Erythroblast (primary cell): ENCODE measurements around the gene PRR23E.

ENCODE experiments used
- GATA1 ChIP-seq: IDR thresholded peaks from 2 replicates; pipeline ENCODE4 v1.6.1; 2011; ENCODE audit warnings: low read depth, mild to moderate bottlenecking, control low read depth, low read length, moderate library complexity
- POLR2A ChIP-seq: IDR thresholded peaks from 2 replicates; pipeline ENCODE4 v1.6.1; 2011; ENCODE audit warnings: mild to moderate bottlenecking, low read length

DNA sequence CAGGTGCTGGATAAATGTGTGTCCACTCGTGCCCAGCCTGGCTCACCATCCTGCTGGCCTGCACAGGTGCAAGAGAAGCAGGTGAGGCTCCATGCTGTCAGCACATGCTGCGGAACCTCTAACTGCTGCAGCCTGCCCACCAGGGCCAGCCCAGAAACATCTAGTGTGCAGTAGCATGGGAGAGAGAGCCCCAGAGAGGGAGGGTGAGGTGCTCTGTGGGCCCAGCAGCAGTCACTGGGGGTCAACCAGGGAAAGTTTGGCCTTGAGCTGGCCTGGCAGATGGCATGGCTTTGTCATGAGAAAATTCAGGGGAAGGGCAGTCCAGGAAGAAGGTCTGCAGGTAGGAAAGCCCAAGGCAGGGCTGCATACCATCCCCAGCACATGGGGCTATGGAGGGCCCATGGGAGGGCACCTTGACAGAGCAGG, 18.2 kb upstream of the PRR23E start:
- TF ChIP-seq POLR2A (no peak), GATA1 (no peak)
